H9 (cell line): Measurements from ENCODE around the gene ABCC12. TPM values are rescaled to one million over a fixed set of nuclear protein-coding genes. Genes with fewer than 3 reads are reported as not detected.

ENCODE experiments used
- DNase-seq: peaks from one replicate; pipeline ENCODE4 v3.0.0-alpha.2; 2017
- H2AFZ ChIP-seq: one replicate; pipeline ENCODE4 v1.6.1; 2013; ENCODE audit warnings: mild to moderate bottlenecking, low read length, control low read depth, moderate library complexity
- H2AK5ac ChIP-seq: 2 replicates; pipeline ENCODE4 v1.6.1; 2013; ENCODE audit warnings: low read length, control low read depth, mixed read lengths; ENCODE audit not compliant: insufficient read length
- H2BK120ac ChIP-seq: one replicate; pipeline ENCODE4 v1.6.1; 2013; ENCODE audit warnings: low read depth, mild to moderate bottlenecking, low read length, control low read depth, inconsistent platforms; ENCODE audit not compliant: poor library complexity, severe bottlenecking
- H2BK12ac ChIP-seq: 2 replicates; pipeline ENCODE4 v1.6.1; 2013; ENCODE audit warnings: low read length, control low read depth, mixed read lengths, low read depth; ENCODE audit not compliant: insufficient read length
- H2BK15ac ChIP-seq: 2 replicates; pipeline ENCODE4 v1.6.1; 2013; ENCODE audit warnings: low read depth, low read length, control low read depth
- H2BK20ac ChIP-seq: one replicate; pipeline ENCODE4 v1.6.1; 2013; ENCODE audit warnings: low read depth, mild to moderate bottlenecking, low read length, control low read depth, inconsistent platforms; ENCODE audit not compliant: poor library complexity, severe bottlenecking
- H2BK5ac ChIP-seq: 2 replicates; pipeline ENCODE4 v1.6.1; 2013; ENCODE audit warnings: low read length, control low read depth, mixed read lengths; ENCODE audit not compliant: insufficient read length
- H3K14ac ChIP-seq: 2 replicates; pipeline ENCODE4 v1.6.1; 2013; ENCODE audit warnings: low read length, control low read depth; ENCODE audit not compliant: insufficient read depth
- H3K18ac ChIP-seq: 2 replicates; pipeline ENCODE4 v1.6.1; 2013; ENCODE audit warnings: low read depth, mild to moderate bottlenecking, mixed read lengths, low read length, control low read depth; ENCODE audit not compliant: insufficient read length
- H3K23ac ChIP-seq: 2 replicates; pipeline ENCODE4 v1.6.1; 2013; ENCODE audit warnings: low read length, control low read depth, mixed read lengths, low read depth; ENCODE audit not compliant: insufficient read length
- H3K23me2 ChIP-seq: 2 replicates; pipeline ENCODE4 v1.6.1; 2013; ENCODE audit warnings: low read depth, mild to moderate bottlenecking, mixed read lengths, low read length, control low read depth; ENCODE audit not compliant: insufficient read length, poor library complexity, severe bottlenecking
- H3K27ac ChIP-seq: 2 replicates; pipeline ENCODE4 v1.5.1; 2013; ENCODE audit warnings: low read length, control low read depth, mixed read lengths, low read depth; ENCODE audit not compliant: insufficient read length
- H3K27me3 ChIP-seq: 2 replicates; pipeline ENCODE4 v1.6.1; 2013; ENCODE audit warnings: low read length, control low read depth, inconsistent platforms; ENCODE audit not compliant: insufficient read depth
- H3K4ac ChIP-seq: 2 replicates; pipeline ENCODE4 v1.6.1; 2013; ENCODE audit warnings: low read depth, mild to moderate bottlenecking, control low read depth, inconsistent platforms, low read length, moderate library complexity
- H3K4me1 ChIP-seq: 2 replicates; pipeline ENCODE4 v1.6.1; 2013; ENCODE audit warnings: low read length, control low read depth, inconsistent platforms; ENCODE audit not compliant: insufficient read depth
- H3K4me2 ChIP-seq: 2 replicates; pipeline ENCODE4 v1.6.1; 2013; ENCODE audit warnings: low read length, control low read depth, mixed read lengths; ENCODE audit not compliant: insufficient read length, insufficient read depth
- H3K56ac ChIP-seq: 2 replicates; pipeline ENCODE4 v1.6.1; 2013; ENCODE audit warnings: low read depth, mild to moderate bottlenecking, mixed read lengths, low read length, control low read depth; ENCODE audit not compliant: insufficient read length
- H3K79me1 ChIP-seq: 2 replicates; pipeline ENCODE4 v1.6.1; 2013; ENCODE audit warnings: low read depth, mild to moderate bottlenecking, moderate library complexity, low read length, control low read depth, inconsistent platforms; ENCODE audit not compliant: insufficient read depth, poor library complexity, severe bottlenecking
- H3K79me2 ChIP-seq: 2 replicates; pipeline ENCODE4 v1.6.1; 2013; ENCODE audit warnings: low read length, control low read depth, inconsistent platforms; ENCODE audit not compliant: insufficient read depth
- H3K9ac ChIP-seq: 2 replicates; pipeline ENCODE4 v1.6.1; 2013; ENCODE audit warnings: low read length, control low read depth, mixed read lengths; ENCODE audit not compliant: insufficient read length; ENCODE audit errors: extremely low read depth
- H3K9me3 ChIP-seq: one replicate; pipeline ENCODE4 v1.6.1; 2013; ENCODE audit warnings: low read depth, low read length, inconsistent platforms; ENCODE audit not compliant: control insufficient read depth
- H3T11ph ChIP-seq: one replicate; pipeline ENCODE4 v1.6.1; 2013; ENCODE audit warnings: mild to moderate bottlenecking, low read length, control low read depth, inconsistent platforms
- H4K20me1 ChIP-seq: one replicate; pipeline ENCODE4 v1.6.1; 2013; ENCODE audit not compliant: control insufficient read depth, insufficient read length, insufficient read depth
- H4K5ac ChIP-seq: 2 replicates; pipeline ENCODE4 v1.6.1; 2013; ENCODE audit warnings: low read depth, mild to moderate bottlenecking, mixed read lengths, low read length, control low read depth; ENCODE audit not compliant: insufficient read length
- H4K8ac ChIP-seq: replicated peaks from 2 replicates; pipeline ENCODE4 v1.6.1; 2013; ENCODE audit warnings: low read length, control low read depth, mixed read lengths, low read depth; ENCODE audit not compliant: insufficient read length
- H4K91ac ChIP-seq: 2 replicates; pipeline ENCODE4 v1.6.1; 2013; ENCODE audit warnings: low read depth, mild to moderate bottlenecking, moderate library complexity, mixed read lengths, low read length, control low read depth; ENCODE audit not compliant: insufficient read length
- H3K27ac Mint-ChIP-seq, 3 experiments: 2 replicates in 2 of 3; 3 replicates in 1 of 3; pipeline ENCODE4 v1.8.0; 2020 to 2021; ENCODE audit warnings: mixed read lengths in 3 of 3, mild to moderate bottlenecking in 1 of 3, moderate library complexity in 1 of 3
- H3K27me3 Mint-ChIP-seq: 2 replicates; pipeline ENCODE4 v1.8.0; 2021; ENCODE audit warnings: low read depth, mild to moderate bottlenecking, moderate library complexity, mixed read lengths
- H3K36me3 Mint-ChIP-seq, 3 experiments: 2 replicates in 2 of 3; 3 replicates in 1 of 3; pipeline ENCODE4 v1.8.0; 2020 to 2021; ENCODE audit warnings: low read depth in 3 of 3, mixed read lengths in 3 of 3; ENCODE audit not compliant: insufficient read depth in 1 of 3
- H3K4me1 Mint-ChIP-seq, 2 experiments: 2 replicates each; pipeline ENCODE4 v1.8.0; 2020; ENCODE audit warnings: mixed read lengths in 2 of 2
- H3K4me3 Mint-ChIP-seq, 2 experiments: 2 replicates in 1 of 2; 3 replicates in 1 of 2; pipeline ENCODE4 v1.8.0; 2020 to 2021; ENCODE audit warnings: mild to moderate bottlenecking in 2 of 2, mixed read lengths in 2 of 2, moderate library complexity in 1 of 2
- H3K9me3 Mint-ChIP-seq, 2 experiments: 2 replicates in 1 of 2; 3 replicates in 1 of 2; pipeline ENCODE4 v1.8.0; 2020; ENCODE audit warnings: mild to moderate bottlenecking in 2 of 2, mixed read lengths in 2 of 2, moderate library complexity in 1 of 2
- CTCF ChIP-seq: fragments of 200-600 bp; sonication (generic); conservative IDR thresholded peaks from 3 replicates; pipeline ENCODE4 v1.8.0; 2021; ENCODE audit warnings: antibody characterized with exemption, mild to moderate bottlenecking
- WGBS: extraction: QIAGEN DNeasy Blood & Tissue Kit; methylation state at CpG from one replicate; pipeline ENCODE4 v1.1.7; 2013; ENCODE audit warnings: missing lambda C conversion rate, low lambda C conversion rate, mixed read lengths; ENCODE audit not compliant: insufficient read length; ENCODE audit errors: extremely low coverage; 5-methylcytosine and 5-hydroxymethylcytosine counted together
- long read RNA-seq: library from polyadenylated mRNA; unstranded; transcript quantifications from one replicate; pipeline ENCODE4 v2.0.0, GENCODE V29; 2020
- total RNA-seq: library from RNA; stranded (reverse); gene quantifications from 2 replicates; pipeline ENCODE4 v1.2.1, GENCODE V29; 2021

The ABCC12 gene
- 0.09 TPM in 1 of 2 replicates, not detected in the other for total RNA-seq
- long read RNA-seq: 0 reads

GRCh38 chr16:48155926-48156789, at the start of gene ABCC12:
TSS of gene ABCC12 (minus strand) at chr16:48155993. CDS start at chr16:48146424, 9,569 bp downstream.
- Histone ChIP-seq H2AFZ (no peak within 1 kb of the TSS), H3K4me1 (no peaks in the 10 kb centered on the region), H4K5ac (no peak within 1 kb of the TSS), H4K20me1 (no peaks in the 10 kb centered on the region), H3K56ac (no peak within 1 kb of the TSS), H3K23me2 (no peaks in the 10 kb centered on the region), H3K9me3 (no peaks in the 10 kb centered on the region), H3K9ac (no peak within 1 kb of the TSS), H3T11ph (no peak within 1 kb of the TSS), H3K18ac (no peak within 1 kb of the TSS), H2BK15ac (no peak within 1 kb of the TSS), H2BK5ac (no peak within 1 kb of the TSS), H2BK120ac (no peak within 1 kb of the TSS), H2BK20ac (no peak within 1 kb of the TSS), H3K23ac (no peak within 1 kb of the TSS), H3K27me3 (no peaks in the 10 kb centered on the region), H3K79me2 (no peaks in the 10 kb centered on the region), H3K27ac (no peak within 1 kb of the TSS), H4K8ac (no peak within 1 kb of the TSS), H3K4ac (no peak within 1 kb of the TSS), H3K79me1 (no peaks in the 10 kb centered on the region), H4K91ac (no peak within 1 kb of the TSS), H3K14ac (no peak within 1 kb of the TSS), H3K4me2 (no peak within 1 kb of the TSS), H2AK5ac (no peak within 1 kb of the TSS), H2BK12ac (no peak within 1 kb of the TSS)
- Mint-ChIP-seq H3K27me3 (peaks cover 14% of the 10 kb centered on the region), H3K9me3 (no peaks in the 10 kb centered on the region; a peak in 1 of 5 replicates), H3K36me3 (no peaks in the 10 kb centered on the region; a peak in 1 of 7 replicates), H3K4me3 (no peak within 1 kb of the TSS), H3K4me1 (peaks cover under 1 to 5% of the 10 kb centered on the region in 2 experiments; a peak in 2 of 4 replicates), H3K27ac (no peak within 1 kb of the TSS)
- DNase-seq: no peak
- WGBS: no CpG with 5 or more reads among the region's 24 CpGs
- no peak for TF ChIP-seq CTCF
